ENCODE data around the gene ACVRL1. TPM values are rescaled to one million over a fixed set of nuclear protein-coding genes. Genes with fewer than 3 reads are reported as not detected.

Gene ACVRL1
- total and polyA plus RNA-seq, 10 of the 15 experiments (the other 5 are each of a cell fraction or from before 2014, with no cell fraction given), result not detected

GRCh38 chr12:51883998-51884675 is 23.2 kb upstream of the ACVRL1 start (continued):
- TF ChIP-seq, protein P1, sequence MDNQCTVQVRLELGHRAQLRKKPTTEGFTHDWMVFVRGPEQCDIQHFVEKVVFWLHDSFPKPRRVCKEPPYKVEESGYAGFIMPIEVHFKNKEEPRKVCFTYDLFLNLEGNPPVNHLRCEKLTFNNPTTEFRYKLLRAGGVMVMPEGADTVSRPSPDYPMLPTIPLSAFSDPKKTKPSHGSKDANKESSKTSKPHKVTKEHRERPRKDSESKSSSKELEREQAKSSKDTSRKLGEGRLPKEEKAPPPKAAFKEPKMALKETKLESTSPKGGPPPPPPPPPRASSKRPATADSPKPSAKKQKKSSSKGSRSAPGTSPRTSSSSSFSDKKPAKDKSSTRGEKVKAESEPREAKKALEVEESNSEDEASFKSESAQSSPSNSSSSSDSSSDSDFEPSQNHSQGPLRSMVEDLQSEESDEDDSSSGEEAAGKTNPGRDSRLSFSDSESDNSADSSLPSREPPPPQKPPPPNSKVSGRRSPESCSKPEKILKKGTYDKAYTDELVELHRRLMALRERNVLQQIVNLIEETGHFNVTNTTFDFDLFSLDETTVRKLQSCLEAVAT (IDR thresholded peaks at IDR 0.05), result no peak
- no peak for TF ChIP-seq EP300 (IDR thresholded peaks at IDR 0.05; ENCODE audit: borderline replicate concordance in 1 of 2, control insufficient read depth in 1 of 2, low read depth in 2 of 2, low read length in 2 of 2)

- H4K20me1 ChIP-seq (ENCODE audit: control insufficient read depth, insufficient read depth), result no peaks in the 10 kb centered on the region
- no peaks in the 10 kb centered on the region for H3K4me1 ChIP-seq (ENCODE audit: control insufficient read depth, insufficient read depth, low read length)
- H3K27ac ChIP-seq (ENCODE audit: control insufficient read depth, insufficient read depth), result no peak overlapping the region
- intact Hi-C loops (cut with micrococcal nuclease; ENCODE audit: unreplicated experiment), result no loop called here
- ChIA-PET POLR2A (no interaction called here), SMC1A (ENCODE audit: uncharacterized antibody, unreplicated experiment) (no interaction called here), RAD21 (ENCODE audit: unreplicated experiment) (no interaction called here), CTCF (no interaction called here)
- TF ChIP-seq RELA (IDR thresholded peaks at IDR 0.05; ENCODE audit: borderline replicate concordance, partially characterized antibody) (no peak), ATF7 (IDR thresholded peaks at IDR 0.05; ENCODE audit: low read depth) (no peak), HDAC2 (IDR thresholded peaks at IDR 0.05) (no peak), SMAD5 (IDR thresholded peaks at IDR 0.05; ENCODE audit: low read depth) (no peak), NFXL1 (IDR thresholded peaks at IDR 0.05; ENCODE audit: borderline replicate concordance) (no peak), NFYB (IDR thresholded peaks at IDR 0.05; ENCODE audit: insufficient read depth, low read depth, low read length) (no peak)
- TF ChIP-seq, protein P2, sequence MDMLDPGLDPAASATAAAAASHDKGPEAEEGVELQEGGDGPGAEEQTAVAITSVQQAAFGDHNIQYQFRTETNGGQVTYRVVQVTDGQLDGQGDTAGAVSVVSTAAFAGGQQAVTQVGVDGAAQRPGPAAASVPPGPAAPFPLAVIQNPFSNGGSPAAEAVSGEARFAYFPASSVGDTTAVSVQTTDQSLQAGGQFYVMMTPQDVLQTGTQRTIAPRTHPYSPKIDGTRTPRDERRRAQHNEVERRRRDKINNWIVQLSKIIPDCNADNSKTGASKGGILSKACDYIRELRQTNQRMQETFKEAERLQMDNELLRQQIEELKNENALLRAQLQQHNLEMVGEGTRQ (IDR thresholded peaks at IDR 0.05; ENCODE audit: borderline replicate concordance, low read depth, low read length), result no peak
- TF ChIP-seq, protein P3, sequence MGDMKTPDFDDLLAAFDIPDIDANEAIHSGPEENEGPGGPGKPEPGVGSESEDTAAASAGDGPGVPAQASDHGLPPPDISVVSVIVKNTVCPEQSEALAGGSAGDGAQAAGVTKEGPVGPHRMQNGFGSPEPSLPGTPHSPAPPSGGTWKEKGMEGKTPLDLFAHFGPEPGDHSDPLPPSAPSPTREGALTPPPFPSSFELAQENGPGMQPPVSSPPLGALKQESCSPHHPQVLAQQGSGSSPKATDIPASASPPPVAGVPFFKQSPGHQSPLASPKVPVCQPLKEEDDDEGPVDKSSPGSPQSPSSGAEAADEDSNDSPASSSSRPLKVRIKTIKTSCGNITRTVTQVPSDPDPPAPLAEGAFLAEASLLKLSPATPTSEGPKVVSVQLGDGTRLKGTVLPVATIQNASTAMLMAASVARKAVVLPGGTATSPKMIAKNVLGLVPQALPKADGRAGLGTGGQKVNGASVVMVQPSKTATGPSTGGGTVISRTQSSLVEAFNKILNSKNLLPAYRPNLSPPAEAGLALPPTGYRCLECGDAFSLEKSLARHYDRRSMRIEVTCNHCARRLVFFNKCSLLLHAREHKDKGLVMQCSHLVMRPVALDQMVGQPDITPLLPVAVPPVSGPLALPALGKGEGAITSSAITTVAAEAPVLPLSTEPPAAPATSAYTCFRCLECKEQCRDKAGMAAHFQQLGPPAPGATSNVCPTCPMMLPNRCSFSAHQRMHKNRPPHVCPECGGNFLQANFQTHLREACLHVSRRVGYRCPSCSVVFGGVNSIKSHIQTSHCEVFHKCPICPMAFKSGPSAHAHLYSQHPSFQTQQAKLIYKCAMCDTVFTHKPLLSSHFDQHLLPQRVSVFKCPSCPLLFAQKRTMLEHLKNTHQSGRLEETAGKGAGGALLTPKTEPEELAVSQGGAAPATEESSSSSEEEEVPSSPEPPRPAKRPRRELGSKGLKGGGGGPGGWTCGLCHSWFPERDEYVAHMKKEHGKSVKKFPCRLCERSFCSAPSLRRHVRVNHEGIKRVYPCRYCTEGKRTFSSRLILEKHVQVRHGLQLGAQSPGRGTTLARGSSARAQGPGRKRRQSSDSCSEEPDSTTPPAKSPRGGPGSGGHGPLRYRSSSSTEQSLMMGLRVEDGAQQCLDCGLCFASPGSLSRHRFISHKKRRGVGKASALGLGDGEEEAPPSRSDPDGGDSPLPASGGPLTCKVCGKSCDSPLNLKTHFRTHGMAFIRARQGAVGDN (IDR thresholded peaks at IDR 0.05), result no peak
- BruUV-seq (replicated peaks), result no TSS peak
- no peaks in the 10 kb centered on the region for H3K27me3 ChIP-seq (replicated peaks in 1 of 2; ENCODE audit: control insufficient read depth in 2 of 2, insufficient read depth in 2 of 2, low read length in 1 of 2)
- H3K9me3 ChIP-seq (replicated peaks; ENCODE audit: control insufficient read depth, insufficient read depth, low read length), result no peaks in the 10 kb centered on the region; the same call in 2 of the 3 replicates
- no peaks in the 10 kb centered on the region for H3K79me2 ChIP-seq (ENCODE audit: control insufficient read depth, insufficient read depth, low read length)
- H3K4me3 ChIP-seq, result no peak overlapping the region
- no peak overlapping the region for H3K4me2 ChIP-seq (ENCODE audit: control insufficient read depth, insufficient read depth)
- no peak for ATAC-seq
- no peaks in the 10 kb centered on the region for H3K36me3 ChIP-seq (ENCODE audit: control insufficient read depth in 2 of 2, insufficient read depth in 2 of 2, low read length in 1 of 2)
- WGBS (ENCODE audit: insufficient coverage, insufficient replicate concordance, low lambda C conversion rate, missing lambda C conversion rate), result 63% methylated on average over 11 of the region's 11 CpGs
- in situ Hi-C loops (cut with MboI), result no loop called here
- H3K9ac ChIP-seq (ENCODE audit: control insufficient read depth, insufficient read depth, low read length), result no peak overlapping the region
- H2AFZ ChIP-seq (ENCODE audit: control insufficient read depth, low read depth, low read length), result no peak overlapping the region
- FAIRE-seq, result no peak
- no peak for DNase-seq (ENCODE audit: low read depth, low spot score)
Observed at GRCh38 chr12:51884676-51885229, 22.6 kb upstream of the ACVRL1 start.

Data from GM12878 (cell line).